GM15510 (cell line): Measurements from ENCODE around the gene BBLN.

ENCODE experiments used
- POLR2A ChIP-seq: IDR thresholded peaks from 3 replicates; pipeline ENCODE4 v1.6.1; 2011; ENCODE audit warnings: borderline replicate concordance; ENCODE audit not compliant: insufficient read length; ENCODE audit errors: extremely low read depth

Gene BBLN

DNA sequence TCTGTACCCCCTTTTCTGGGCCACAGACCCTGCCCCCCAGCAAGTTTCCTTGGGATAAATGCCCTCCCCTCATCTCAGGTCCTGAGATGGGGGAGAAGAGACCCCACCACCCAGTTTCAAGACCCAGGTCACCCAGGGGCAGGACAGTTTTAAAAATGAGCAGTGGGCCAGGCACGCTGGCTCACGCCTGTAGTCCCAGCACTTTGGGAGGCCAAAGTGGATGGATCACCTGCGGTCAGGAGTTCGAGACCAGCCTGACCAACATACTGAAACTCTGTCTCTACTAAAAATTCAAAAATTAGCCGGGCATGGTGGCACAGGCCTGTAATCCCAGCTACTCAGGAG, 38.6 kb upstream of the BBLN start:
- TF ChIP-seq POLR2A, result no peak

DNA sequence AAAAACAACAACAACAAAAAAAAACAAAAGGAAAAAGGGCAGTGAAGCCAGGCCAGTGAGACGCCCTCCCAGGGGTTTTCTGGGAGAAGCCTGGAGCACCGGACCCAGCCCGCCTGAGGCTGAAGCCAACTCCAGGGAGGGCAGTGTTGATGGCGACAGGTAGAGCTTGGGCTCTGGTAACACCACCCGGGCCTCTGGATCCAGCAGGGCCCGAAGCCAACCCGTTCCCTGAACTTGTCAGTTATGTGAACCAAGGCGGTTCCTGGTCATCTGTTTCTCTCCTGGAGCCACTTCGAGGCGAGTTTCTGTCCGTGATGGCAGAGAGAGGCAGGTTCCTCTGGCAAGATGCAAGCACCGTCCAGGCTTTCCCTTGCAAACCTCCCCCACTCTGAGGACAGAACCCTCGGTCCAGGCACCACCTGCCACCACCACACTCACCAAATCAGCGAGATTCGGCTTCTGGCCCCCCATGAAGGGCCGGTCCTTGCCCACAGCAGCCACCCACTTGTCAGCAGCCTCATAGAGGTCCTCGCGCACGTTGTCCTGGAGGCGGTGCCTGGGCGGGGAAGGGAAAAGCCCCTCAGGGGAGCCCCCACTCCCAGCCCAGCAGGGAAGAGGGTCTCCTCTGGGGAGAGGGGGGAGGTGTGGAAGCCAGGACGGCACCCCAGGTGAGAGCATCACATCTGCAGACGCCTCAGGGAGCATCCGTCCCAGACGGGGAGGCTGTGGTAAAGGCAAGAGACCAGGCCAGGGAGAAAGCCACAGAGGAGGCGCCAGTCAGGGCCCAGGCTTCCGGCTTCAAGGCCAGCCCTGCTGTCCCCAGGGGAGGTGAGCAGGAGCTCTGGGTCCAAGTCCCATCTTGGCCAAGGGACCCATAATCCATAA, 37.9 kb upstream of the BBLN start:
- TF ChIP-seq POLR2A, result no peak

DNA sequence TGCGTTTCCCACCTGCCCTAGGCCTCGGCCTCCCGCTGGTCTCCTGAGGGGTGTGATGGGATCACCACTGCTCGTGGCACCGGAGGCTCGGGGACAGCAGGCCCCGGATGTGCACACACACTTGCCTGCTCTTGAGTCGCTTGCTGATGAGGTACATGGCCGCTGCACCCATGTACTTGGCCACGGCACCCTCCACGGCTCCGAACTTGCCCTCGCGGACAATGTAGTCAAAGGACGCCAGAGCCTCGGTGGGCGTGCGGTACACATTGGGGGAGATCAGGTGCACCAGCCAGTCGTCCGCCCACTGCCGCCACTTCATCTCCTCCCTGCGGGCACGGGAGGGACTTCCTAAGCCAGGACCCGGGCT, 37.3 kb upstream of the BBLN start:
- no peak for TF ChIP-seq POLR2A

DNA sequence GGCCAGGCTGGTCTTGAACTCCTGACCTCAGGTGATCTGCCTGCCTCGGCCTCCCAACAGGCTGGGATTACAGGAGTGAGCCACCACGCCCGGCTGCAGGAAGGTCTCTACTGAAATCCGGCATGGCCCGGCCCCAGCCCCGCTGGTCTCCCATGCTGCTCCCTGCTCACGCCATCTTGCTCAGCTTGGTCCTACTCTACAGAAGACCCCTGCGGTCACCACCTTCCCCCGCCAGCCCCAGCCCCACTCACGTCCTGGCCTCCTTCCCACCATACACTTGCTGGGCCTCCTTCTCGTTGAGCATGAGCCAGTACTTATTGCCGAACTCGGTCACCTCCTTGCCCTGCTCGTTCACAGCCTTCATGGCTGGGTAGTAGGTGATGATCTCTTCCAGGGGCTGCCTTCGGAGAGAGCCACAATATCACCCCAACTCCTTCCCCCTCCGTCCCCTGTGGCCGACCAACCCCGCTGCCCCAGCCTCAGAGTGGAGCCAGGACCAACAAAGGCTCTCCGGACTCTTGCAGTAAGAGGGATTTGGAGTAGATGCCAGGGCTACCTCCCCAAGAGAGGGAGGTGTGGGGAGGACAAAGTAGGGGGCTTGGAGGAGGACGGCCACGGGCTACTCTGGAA, 36.5 kb upstream of the BBLN start:
- no peak for TF ChIP-seq POLR2A

DNA sequence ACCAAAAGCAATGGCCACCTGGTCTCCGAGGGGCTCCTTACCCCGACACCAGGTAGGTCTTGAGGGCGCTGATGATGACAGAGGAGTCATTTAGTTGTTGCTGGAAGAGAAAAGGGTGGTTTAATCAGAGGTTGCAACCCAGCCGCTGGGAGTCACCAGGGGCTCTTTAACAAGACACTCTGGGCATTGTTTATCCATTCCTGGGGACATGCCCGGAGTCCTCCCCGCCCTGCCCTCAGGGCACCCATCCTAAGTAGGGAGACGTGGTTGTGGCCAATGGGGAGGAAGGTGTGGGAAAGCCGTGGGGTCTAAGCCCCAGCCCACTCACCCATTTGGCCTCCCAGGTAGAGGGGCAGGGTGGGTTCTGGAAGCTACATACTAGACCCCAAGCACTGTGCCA, 35.6 kb upstream of the BBLN start:
- TF ChIP-seq POLR2A, result no peak

DNA sequence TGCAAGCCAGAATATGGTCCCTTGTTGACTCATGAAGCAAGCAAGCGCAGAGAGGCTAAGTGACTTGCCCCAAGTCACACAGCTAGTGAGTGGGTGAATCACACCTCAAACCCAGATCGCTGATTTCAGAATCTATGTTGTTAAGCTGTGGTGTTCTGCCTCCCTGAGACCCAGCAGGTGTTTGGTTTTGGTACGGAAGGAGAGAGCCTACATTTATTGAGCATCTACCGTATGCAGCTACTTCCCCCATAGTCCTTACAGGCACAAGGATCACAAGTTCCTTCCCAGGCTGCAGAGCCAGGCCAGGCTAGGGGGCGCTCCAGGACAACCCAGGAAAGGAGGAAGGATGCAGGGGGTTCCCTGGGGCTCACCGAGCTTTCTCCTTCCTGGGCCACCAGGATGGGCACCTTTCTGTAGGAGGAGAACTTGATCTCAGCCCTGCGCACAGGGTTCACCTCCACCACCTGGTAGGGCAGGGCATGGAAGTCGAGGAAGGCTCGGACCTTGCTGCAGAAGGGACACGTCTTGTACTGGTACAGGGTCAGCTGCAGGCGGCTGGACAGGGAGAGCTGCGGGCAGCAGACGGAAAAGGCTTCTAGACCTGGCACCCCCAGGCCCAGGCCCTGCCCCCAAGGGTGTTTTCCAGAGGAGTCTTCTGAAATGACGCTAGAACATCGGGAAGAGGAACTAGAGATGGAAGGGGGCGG, 35.0 kb upstream of the BBLN start:
- TF ChIP-seq POLR2A, result no peak

DNA sequence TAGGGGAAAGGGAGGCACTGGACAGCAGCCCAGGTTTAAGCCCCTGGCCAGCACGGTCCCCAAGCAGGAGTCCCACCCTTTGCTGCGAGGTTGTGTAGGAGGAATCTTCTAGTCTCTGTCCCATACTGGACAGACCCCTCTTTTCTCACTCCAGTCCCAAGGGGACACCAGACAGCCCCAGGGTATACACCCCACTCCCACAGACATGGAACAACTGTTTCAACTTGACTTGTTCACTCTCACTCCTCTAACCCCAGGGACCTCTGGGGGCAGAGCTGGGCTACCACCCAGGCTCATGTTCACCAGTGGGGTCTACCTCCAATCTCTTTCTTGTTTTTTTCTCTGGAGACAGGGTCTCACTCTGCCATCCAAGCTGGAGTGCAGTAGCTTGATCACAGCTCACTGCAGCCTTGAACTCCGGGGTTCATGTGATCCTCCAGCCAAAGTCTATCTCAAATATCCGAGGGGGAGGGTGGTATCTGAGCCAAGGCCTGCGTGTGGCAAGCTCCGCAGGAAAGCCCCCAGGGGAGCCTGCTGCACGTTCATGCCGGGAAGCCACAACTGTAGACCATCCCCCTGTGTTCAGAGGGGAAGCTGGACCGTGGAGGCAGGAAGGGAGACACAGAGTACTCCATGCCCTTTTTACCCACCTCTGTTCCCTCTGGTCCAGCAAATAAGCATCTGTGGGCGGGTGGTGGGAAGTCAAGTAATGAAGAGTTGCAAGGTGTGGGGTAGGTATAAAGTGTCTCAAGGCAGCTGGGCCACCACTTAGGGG, 34.3 kb upstream of the BBLN start:
- TF ChIP-seq POLR2A, result no peak

DNA sequence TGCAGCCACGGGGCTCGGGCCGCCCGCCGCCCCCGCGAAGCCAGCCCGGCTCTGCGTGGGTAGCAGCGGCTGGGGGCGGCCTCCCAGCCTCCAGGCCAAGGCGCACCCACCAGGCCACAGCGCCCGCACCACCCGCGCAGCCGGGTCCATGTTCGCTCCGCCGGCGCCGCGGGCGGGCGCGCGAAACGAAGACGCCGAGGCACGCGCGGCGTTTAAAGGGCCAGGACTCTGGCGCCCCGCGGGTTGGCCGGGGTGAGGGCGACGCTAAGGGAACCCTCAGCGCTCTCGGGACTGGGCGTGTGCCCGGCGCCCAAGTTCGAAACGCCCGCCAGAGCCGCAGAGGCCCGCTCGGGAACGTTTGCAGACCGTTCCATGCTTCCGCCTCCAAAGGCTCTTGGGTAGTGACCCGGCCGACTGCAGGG, 32.5 kb upstream of the BBLN start, which contains the start of gene PTGES2:
PTGES2 (minus strand) TSS at position 162 of the 422 bp plus-strand sequence; CDS start at position 150, 12 bp downstream.
- peak; percentile 47 for TF ChIP-seq POLR2A

DNA sequence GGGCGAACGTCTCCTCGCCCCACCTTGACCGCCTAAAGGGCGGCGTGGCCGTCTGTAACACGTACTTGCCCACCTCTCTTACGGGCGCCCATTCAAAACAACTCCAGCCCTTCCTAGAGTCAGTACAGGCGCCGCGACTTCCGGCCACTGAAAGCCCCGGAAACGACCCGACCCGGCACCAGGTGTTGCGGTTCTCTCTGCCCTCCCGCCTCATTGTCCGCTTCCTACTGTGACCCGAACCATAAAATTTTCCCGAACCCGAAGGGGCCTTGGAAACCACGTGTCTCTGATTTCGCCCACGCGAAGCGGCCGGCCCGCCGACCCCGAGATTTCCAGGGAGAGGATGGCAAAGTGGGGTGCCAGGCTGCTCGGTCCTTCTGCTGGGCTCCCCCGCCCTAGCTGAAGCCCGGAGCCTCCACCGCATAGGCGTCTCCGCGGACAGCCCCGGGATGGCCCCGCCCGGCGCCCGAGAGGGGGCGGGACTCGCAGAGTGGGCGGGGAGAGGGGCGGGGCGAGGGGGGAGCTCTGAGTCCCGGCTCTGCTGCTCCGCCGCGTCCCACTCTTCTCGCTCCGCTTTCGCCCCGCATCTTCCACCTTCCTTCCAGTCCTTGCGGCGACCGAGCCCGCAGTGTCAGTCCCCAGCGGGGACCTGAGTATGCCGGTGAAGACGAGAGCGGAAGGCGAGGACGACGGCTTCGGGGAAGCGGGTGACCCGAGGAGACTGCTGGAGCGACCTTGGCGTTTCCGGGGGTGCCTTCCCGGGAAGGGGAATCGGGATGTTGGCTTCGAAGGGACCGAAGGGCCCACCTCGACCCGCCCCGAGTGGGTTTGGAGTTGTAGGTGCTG, 31.9 kb upstream of the BBLN start:
- no peak for TF ChIP-seq POLR2A

DNA sequence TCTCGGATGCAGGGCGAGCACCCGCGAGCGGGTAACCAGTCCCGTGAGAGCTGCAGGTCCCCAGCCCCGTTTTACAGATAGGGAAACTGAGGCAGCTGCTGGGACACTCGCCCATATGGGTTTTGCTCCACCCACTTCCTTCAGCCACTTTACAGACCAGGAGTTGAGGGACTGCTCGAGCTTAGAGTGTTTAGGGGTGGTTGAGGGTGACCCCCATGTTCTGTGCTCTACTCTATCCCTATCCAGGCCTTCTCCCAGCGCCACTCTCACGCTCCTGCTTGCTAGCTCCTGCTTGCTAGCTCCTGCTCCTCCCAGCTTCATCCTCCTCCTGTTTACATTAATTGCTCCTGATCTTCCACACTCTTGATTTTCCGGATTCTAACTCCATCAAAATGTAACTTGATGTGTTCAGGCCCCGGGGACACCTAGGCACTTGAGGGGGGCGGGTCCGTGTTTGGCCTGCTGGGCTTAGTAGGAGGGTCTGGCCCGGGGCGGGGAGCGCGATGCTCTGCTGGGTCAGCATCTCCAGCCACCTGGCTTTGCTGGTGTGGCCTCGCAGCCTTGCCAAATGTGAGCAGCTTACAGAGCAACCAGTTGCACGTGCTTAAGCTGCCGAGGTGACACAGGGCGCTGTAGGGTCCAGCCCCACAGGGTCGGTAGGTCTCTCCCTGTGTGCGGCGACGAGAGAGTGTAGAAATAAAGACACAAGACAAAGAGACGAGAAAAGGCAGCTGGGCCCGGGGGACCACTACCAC, 31.1 kb upstream of the BBLN start:
- TF ChIP-seq POLR2A, result no peak

DNA sequence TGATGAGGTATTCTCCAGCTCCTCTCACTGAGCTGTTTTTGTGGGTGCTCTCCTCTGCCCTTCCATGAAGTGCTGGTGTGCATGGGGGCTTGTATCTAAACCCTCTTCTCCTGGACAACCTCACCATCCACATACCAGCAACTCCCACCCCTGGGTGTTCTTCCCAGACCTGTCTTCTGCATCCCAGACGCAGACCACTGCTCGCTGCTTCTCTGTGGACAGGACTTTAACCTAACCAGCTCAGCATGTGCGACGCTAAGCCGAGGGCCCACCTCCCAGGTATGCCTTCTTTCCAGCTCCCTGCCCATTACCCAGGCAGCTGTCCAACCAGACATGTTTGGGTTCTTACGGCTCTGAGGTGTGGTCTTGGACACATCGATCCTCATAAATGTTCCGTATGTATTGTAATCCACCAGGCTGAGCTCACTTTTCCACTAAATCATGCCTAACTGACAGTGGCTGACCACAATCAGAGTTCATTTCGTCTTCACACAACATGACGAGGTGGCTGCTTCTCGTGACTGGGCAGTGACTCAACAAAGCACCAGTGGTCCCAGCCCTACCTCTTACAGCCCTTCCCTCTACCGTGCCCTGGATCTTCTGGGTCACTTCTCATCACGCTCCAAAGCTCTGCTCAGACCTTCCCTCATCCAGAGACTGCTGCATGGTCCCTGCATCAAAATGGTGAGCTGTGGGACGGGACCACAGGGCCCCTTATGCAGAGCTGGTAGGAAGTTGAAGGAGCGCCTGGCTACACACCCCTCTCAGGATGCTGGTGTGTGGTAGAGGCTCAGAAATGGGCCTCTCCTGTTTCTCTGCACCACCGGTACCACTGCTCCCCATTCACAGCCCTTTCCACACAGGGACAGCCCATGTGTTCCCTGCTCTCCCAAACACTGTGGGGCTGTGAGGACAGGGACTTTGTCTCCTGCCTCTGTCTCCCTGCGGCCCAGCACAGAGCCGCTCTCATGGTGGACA, 23.0 kb upstream of the BBLN start:
- no peak for TF ChIP-seq POLR2A

DNA sequence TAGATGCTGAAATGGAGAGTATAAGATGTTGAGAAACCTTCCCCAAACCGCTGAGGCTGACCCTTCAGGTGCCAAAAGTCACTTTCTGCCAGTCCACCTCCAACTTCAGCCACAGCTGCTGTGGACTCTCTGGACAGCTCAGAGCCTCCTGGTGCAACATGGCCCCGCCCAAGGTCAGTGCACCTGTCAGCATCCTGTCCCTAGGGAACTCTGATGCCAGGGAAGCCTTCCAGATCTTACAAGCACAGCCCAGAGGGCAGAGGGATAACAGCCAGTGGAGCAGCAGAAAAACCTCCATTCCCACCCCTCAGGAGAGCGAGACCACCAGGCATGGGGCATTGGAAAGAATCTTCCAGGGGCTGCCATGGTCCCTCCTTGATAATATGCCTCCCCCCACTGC, 22.1 kb upstream of the BBLN start:
- no peak for TF ChIP-seq POLR2A
